ENCODE results near the gene RB1.
A peak's percentile ranks its signal among the peaks of the same experiment; 100 is the strongest.
"Not testable (repeated sequence)": the region's sequence is repeated elsewhere in the genome, so short reads cannot be mapped to it uniquely, and the experiment has no call there.

RB1 gene

DNA sequence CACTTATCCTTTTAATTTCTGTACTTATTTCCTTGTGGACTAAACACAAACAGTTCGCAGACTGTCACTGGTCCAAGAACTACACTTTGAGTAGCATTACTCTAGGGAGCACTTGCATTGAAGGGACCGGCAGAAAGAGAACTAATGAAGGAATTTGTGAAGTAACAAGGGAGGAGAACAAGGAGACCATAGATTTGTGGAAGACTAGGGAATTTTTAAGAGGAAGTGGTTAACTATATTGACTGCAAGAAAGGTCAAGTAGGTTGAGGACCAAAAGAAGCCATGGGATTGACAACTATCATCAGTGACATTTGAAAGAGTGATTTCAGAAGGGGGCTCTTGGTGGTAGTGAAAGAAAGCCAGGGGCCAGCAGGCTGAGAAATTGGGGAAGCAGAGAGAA is 4.0 kb upstream of the RB1 start:
- DNase-seq (ENCODE audit: low read depth), result no peak

DNA sequence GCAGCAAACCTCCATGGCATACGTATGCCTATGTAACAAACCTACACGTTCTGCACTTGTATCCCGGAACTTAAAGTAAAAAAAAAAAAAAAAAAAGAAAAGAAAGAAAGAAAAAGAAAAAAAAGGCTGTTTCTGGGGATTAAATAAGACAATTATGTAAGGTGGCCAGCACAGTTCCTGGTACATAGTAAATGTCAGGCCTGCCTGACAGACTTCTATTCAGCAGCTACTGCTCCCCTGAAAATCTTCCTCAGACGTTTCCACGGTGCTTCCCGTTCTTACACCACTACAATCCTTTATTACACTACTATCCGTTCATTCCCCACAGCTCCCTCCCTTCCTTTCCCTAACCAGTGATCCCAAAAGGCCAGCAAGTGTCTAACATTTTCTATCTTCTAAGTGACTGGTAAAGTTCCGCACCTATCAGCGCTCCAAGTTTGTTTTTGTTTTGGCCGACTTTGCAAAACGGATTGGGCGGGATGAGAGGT is 636 bp upstream of the RB1 start:
- DNase-seq (ENCODE audit: low read depth), result peak; percentile 16

DNA sequence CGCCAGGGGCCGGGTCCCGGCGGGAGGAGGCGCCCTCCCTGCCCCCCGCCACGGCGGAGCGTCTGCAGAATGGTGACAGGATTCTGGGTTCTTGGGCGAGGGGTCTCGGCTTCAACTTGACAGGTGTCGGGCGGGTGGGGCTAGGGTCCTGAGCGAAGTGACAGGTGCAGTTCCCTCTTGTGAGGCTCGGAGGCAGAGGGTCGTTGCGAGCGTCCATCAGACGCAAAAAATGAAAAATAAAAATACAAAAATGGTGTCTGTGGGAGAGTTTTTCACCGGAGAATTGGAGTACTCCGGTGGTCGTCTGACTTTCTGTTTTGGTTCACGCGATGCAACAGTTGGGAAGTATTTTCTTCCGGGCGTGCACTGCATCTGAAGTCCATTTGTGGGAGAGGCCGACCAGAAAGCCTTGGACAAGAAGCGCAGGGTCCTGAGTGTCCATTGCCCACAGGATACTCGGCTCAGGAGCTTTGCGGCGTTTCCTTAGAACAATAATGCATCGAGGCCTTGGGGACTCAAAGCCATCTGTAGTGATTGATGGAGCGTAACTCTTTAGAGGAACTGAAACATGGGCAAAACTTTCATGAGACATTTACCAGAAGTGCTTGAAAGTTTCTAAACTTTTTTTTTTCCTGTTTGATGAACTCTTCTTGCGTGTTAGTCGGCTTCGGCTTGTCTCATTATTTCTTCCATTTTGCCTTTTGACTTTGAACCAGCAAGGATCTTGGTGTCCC is 759 bp downstream of the RB1 start:
- DNase-seq (ENCODE audit: low read depth), result peak; percentile 14

DNA sequence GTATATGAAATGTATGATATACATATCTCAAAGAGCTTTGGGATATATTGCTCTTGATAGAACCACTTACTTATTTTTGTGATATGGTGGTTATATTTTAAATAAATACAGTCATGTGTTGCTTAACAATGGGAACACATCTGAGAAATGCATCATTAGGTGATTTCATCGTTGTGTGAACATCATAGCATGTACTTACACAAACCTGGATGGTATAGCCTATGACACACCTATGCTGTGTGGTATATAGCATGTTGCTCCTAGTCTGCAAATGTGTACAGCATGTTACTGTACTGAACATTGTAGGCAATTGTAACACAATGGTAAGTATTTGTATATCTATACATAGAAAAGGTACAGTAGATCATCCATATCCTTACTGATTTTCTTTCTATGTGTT is 7.7 kb downstream of the RB1 start:
- no peak for DNase-seq (ENCODE audit: low read depth)

DNA sequence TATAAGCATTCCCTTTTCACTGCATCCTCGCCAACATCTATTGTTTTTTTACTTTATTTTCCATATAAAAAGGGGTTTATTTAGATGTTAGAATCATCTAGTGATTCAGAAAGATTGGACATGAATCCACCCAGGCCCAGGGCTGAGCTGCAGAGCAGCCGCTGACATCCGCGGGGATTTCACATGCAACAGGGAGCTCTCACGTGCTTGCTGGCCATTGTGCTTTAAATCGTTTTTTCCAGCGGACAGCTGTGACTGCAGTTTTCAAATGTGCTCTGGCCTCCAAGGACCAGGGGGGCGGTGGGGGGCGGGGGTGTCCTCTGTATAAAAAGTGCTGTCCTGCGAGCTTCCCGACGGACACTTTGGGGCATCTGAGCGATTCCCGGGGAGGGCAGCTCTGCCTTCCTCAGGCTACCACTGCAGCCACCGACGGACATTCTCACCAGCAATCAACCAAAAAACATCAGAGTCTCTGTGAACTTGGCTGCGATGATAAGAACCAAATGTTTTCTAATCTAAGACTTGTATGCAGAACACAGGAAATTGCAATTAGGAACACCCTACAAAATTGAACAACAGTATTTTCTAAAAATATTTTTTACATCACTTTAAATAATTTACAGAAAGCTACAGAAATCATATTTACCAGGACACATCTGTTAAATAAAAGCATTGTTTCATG is 12.6 kb downstream of the RB1 start:
- no peak for DNase-seq (ENCODE audit: low read depth)

DNA sequence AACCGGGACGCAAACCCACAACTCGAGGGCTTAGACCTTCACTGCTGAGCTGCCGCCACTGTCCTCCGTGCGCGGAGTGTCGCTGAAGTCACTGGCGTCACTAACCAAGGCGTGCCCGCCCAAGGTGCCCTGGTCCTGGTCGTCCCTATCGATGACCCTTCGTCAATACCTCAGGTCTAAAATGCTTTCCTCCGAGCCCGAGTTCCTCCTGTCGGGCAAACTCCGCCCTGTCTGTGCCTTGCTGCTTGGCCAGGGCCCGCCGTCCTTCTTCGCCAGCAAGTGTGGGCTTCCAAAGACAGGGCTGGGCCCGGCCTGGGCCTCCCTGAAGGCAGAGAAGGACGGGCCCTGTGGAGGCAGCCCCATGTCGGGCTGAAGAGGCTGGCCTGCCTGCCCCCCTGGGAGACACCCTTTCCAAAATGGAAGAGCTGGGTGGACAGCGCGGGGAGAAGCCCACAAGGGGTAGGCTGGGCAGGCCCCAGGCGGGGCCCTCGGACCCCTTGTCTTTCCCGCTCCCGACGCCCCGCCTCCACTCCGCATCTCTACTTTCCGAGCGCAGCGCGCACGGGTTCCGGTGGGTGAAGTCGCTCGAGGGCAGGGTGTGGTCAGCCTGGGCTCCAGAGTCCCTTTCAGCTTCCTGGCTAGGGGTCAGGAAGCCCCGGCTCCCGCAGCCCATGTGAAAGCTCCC is 13.4 kb downstream of the RB1 start:
- DNase-seq (ENCODE audit: low read depth), result no peak

DNA sequence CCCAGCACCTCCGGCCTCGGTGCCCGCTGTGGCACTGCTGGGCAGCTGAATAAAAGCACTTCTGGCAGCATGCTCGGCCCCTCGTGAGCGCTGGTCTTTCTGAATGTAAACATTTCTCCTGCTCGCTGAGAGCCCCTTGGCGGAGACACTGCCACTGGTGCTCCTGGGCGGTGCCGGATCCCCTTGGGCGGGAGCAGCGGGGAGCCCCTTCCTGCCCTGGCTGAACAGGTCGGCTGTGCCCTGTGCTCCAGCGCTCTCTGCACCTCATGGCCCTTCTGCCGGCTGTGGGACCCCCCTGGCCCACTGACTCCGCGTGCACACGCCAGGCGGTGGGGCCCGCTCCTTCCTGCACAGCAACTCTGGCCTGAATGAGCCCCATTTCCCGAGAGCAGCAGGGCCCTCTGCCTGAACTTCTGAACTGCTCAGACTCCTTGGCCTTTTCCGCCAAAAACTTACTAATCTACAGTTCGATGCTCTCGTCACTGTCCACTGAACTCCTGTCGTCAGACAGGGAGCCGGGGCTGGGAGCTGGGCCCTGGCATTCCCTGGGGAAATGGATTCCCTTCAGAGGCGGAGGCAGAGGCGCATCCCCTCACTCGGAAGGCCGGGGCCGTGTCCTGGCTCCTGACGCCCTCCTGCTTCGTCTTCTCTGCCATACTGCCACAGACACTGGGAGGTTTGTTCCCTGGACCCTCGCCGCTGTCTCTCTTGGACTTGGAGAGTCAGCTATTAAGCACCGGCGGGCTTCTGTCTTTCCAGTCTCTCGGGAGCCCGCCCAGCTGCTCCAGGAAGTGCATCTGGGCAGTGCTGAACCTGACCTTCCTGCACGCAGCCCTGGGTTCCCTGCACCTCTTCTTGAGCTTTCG is 14.2 kb downstream of the RB1 start:
- no peak for DNase-seq (ENCODE audit: low read depth)

DNA sequence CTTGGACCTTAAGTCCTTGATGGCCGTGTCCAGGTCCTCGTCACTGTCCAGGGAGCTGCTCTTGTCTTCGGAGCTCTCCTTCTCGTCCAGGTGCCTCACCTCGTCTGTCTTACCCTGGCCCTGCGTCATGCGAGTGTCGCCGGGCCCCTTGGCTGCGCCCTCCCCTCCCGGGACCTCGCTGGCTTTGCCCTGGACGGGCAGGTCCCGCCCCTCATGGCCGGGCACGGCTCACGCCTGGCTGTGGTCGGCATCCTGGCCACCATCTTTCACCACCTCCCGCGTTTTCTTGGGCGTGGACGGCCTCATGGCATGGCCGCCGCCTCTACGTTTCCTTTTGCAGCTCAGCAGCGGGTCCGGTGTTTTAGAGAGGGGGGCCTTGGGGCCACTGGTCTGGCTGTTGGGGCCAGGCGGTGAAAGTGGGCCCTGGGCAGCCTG is 14.8 kb downstream of the RB1 start:
- DNase-seq (ENCODE audit: low read depth), result no peak

DNA sequence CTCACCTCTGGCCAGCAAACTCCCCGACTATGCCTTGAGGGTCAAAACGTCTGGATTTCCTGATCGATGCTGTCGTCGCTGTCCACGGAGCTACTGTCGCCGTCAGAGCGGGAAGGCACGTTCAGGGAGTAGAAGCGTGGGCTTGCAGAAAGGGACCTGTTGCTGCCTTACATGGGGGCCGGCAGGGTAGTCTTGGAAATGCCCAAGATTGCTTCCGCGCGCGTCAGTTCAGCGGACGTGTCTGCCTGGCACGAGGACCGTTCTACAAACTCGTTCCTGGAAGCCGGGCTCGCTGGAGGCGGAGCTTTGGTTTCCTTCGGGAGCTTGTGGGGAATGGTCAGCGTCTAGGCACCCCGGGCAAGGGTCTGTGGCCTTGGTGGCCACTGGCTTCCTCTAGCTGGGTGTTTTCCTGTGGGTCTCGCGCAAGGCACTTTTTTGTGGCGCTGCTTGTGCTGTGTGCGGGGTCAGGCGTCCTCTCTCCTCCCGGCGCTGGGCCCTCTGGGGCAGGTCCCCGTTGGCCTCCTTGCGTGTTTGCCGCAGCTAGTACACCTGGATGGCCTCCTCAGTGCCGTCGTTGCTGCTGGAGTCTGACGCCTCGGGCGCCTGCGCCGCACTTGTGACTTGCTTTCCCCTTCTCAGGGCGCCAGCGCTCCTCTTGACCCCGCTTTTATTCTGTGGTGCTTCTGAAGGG is 15.4 kb downstream of the RB1 start:
- no peak for DNase-seq (ENCODE audit: low read depth)

DNA sequence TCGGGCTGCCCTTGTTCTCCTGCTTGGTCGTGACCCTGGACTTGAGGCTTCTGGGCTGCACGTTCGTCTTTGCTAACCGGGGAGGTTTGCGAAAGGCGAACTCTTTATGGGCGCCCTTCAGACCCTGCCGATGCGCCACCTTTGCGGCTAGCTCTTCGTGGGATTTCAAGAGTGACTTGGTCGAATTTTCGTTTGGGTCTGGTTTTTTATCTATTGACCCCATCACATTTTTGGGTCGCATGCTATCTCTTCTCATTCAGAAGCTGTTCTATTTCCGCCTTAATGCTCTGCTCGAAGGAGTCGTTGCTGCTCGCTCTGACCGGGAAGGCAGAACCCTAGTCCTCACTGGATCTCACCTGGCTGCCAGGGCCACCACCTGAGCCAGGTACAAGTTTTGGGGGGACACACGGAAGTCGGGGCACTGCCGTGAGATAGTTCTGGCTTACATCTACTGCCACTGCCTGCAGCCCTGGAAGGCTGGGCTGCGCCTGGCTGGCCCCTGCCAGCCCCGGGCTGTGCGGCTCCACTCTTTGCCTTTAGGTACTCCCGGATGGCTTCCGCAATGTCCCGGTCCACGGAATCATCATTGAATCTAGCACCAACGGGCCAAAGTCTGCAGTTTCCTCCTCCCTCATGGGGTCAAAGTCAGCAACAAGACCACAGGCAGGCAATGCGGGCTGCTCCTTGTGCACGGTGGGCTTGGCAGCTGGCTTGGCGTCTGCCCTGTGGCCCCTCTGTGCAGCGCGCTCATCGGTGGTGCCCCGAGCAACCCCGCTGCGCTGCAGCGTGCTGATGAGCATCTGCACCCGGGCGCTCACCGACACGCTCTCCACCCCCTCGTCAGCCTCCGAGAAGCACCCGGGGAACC is 16.2 kb downstream of the RB1 start:
- no peak for DNase-seq (ENCODE audit: low read depth)

DNA sequence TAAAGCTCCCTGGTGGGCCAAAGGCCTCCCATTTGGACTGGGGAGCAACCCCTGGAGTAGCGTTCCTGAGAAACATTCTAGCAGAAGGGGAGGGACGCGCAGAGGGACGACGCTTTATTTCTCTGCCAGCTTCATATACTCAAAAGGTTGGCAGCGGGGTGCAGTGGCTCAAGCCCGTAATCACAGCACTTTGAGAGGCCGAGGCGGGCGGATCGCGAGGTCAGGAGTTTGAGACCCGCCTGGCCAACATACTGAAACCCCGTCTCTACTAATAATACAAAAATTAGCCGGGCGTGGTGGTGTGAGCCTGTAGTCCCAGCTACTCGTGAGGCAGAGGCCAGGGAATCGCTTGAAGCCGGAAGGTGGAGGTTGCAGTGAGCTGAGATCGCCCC is 16.8 kb downstream of the RB1 start:
- DNase-seq (ENCODE audit: low read depth), result no peak

DNA sequence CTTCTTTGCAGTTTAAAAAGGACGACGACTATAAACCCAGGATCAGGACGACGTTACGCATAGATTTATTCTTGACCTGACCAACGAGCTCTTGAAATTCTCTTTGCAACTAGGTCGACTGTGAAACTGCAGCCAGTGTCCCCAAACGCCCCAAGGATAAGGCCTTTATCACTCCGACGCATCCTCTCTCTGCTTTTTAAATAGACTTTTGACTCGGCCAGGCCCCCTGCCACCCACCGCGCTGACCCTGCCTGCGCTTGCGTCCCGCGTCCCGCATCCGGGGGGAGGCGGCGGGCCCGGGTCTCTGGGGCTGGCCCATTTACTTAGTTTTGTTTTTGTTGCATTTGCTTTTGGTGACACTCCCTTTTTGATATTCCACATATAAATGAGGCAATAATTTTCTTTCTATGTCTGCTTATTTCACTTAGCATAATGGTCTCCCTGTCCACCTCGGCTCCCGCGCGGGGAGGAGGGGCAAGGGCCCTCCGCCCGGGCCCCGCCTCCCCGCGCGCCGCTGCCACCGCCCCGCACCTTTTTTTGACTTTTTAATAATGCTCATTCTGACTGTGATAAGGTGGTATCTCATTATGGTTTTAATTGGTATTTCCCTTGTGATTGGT is 17.4 kb downstream of the RB1 start:
- no peak for DNase-seq (ENCODE audit: low read depth)

DNA sequence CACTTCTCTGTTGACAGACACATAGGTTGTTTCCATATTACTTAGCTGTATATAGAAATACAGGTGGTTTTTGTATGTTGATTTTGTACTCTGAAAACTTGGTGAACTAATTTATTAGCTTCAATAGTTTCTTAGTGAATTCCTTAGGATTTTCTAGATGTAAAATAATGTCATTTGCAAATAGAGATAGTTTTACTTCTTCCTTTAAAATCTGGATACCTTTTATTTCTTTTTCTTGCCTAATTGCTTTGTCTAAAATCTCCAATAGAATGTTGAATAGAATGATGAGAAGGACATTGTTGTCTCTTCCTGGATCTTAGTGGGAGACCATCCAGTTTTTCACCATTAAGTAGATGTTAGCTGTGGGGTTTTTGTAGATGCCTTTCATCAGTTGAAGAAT is 18.7 kb downstream of the RB1 start:
- DNase-seq (ENCODE audit: low read depth), result no peak

DNA sequence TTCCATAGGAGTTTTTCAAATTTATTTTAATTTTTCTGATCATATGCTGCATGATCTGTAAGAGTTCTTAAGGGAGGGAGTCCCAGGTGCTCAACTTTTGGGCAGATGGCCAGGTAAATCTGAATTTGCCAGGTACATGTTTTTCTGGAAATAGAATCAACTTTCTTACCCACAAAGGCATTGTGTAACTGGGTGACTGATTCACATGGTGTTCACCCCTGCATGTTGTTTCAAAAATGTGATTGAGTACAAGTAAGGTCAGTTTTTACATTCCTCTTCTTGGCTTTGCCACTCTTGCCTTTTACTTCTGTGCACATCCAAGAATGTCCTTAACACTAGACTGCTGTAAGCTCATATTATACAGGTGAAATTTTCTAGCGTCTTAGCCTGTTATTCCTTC is 30.4 kb downstream of the RB1 start:
- peak; percentile 12 for DNase-seq (ENCODE audit: low read depth)

DNA sequence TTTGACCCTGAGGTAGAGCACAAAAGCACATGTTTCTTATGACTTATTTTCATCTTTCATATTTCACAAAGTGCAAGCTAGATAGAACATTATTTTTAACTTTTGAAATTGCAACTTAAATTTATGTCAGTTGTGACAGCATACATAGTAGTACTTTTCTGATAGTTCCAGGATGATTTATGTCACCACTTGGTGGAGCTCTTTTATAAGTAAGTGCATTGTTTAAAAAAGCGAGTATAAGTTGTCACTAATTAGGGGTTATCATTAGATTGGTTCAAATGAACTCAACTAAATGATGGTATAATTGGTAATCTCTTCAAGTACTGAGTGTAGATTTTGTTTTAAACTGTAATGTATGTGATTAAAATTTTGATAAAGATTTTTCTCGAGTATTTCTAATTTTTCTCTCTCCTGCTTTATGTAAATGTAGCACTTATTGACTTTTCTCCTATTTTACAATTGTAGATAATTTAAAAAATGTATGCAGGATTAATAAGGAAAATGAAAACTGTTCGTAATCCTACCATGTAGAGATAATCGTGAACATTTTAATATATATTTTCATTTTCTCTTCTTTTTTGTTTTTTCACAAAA is 31.1 kb downstream of the RB1 start:
- no peak for DNase-seq (ENCODE audit: low read depth)

DNA sequence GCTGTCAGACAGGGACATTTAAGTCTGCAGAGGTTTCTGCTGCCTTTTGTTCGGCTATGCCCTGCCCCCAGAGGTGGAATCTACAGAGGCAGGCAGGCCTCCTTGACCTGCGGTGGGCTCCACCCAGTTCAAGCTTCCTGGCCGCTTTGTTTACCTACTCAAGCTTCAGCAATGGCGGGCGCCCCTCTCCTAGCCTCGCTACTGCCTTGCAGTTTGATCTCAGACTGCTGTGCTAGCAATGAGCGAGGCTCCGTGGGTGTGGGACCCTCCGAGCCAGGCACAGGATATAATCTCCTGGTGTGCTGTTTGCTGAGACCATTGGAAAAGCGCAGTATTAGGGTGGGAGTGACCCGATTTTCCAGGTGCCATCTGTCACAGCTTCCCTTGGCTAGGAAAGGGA is 35.6 kb downstream of the RB1 start:
- not testable (repeated sequence) for DNase-seq (ENCODE audit: low read depth)

DNA sequence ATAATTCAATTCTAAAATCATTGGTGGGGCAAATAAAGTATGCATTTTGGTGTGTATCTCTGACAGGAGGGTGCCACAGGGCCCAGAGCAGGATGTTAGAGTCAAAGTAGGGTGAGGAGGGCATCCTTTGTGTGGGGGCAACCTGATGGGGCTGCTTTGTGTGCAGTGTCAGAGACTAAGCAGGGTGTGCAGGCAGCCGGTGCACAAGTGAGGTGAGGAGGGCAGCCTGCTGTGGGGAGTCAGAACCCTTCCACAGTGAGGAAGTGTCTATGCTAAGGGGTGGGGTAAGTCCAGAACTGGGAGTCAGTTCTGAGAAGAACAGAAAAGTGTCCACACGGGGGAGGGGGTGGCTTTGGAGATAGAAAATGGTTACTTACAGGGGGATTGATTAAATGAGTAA is 40.7 kb downstream of the RB1 start:
- DNase-seq (ENCODE audit: low read depth), result no peak

DNA sequence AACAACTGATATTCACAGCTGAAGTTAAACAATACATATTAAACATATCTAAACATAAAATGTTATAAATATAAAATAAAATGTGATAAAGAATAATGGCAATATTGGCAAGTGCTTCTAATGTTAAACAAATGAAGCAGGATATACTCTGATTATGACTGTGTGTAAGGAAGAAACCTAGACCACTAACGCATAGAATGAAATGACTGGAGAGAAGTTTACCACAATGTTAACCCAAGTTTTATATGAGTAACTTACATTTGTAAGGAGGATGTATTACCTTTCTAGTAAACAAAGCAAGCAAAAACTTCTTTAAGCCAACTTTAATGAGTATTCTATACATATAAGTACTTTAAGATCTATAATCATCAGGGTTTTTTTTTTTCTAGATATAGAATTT is 43.0 kb downstream of the RB1 start:
- no peak for DNase-seq (ENCODE audit: low read depth)

DNA sequence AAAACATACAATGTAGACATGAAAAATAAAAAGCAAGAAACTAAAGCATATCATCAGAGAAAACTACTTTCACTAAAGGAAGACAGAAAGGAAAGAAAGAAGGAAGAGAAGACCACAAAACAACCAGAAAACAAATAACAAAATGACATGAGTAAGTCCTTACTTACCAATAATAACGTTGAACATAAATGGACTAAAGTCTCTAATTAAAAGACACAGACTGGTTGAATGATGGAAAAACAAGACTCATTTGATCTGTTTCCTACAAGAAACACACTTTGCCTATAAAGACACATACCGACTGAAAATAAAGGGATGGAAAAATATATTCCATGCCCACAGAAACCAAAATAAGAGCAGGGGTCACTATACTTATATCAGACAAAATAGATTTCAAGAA is 46.0 kb downstream of the RB1 start:
- no peak for DNase-seq (ENCODE audit: low read depth)

DNA sequence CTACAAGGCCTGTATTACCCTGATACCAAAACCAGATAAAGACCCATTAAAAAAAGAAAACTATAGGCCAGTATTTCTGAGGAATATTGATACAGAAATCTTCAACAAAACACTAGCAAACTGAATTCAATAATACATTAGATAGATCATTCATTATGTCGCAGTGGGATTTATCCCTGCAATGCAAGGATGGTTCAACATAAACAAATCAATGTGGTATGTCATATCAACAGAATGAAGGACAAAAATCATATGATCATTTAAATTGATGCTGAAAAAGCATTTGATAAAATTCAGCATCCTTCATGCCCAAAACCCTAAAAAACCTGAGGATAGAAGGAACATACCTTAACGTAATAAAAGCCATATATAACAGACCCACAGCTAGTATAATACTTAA is 50.0 kb downstream of the RB1 start:
- DNase-seq (ENCODE audit: low read depth), result no peak
